CD14-positive monocyte (primary cell): Measurements from ENCODE around the gene CSH2. TPM values are rescaled to one million over a fixed set of nuclear protein-coding genes. Genes with fewer than 3 reads are reported as not detected.
A peak's percentile ranks its signal among the peaks of the same experiment; 100 is the strongest.

Experiments
- DNase-seq, 3 donors: peaks; one replicate each; pipeline ENCODE4 v3.0.0-alpha.2; 2011 to 2022
- H2AFZ ChIP-seq: 2 replicates; pipeline ENCODE4 v1.6.0; 2012; ENCODE audit warnings: mild to moderate bottlenecking, low read depth, low read length, inconsistent platforms; ENCODE audit not compliant: insufficient read depth, poor library complexity, severe bottlenecking
- H3K27ac ChIP-seq, 2 donors: 1 replicate in 1 of 2; 2 replicates in 1 of 2; pipeline ENCODE4 v1.5.1; 2012 to 2013; ENCODE audit warnings: low read length in 2 of 2, control low read depth in 1 of 2, inconsistent platforms in 1 of 2, low read depth in 1 of 2, mild to moderate bottlenecking in 1 of 2
- H3K27me3 ChIP-seq, 2 donors: one replicate each; pipeline versions ENCODE4 v1.6.0 to v1.6.1; 2011 to 2013; ENCODE audit warnings: low read length in 2 of 2; ENCODE audit not compliant: control insufficient read depth in 2 of 2, insufficient read depth in 2 of 2
- H3K36me3 ChIP-seq, 2 donors: replicated peaks in 1 of 2; 1 replicate in 1 of 2; 2 replicates in 1 of 2; pipeline versions ENCODE4 v1.5.1 to v1.6.1; 2012 to 2013; ENCODE audit warnings: low read length in 2 of 2, control low read depth in 1 of 2, inconsistent platforms in 1 of 2, mild to moderate bottlenecking in 1 of 2; ENCODE audit not compliant: insufficient read depth in 2 of 2, control insufficient read depth in 1 of 2
- H3K4me1 ChIP-seq, 2 donors: 1 replicate in 1 of 2; 2 replicates in 1 of 2; pipeline versions ENCODE4 v1.5.1 to v1.6.1; 2012 to 2013; ENCODE audit warnings: low read length in 2 of 2, control low read depth in 1 of 2, inconsistent platforms in 1 of 2, mild to moderate bottlenecking in 1 of 2, moderate library complexity in 1 of 2; ENCODE audit not compliant: insufficient read depth in 2 of 2, control insufficient read depth in 1 of 2
- H3K4me2 ChIP-seq: replicated peaks from 2 replicates; pipeline ENCODE3; 2012; ENCODE audit warnings: low read length, moderate library complexity, mild to moderate bottlenecking; ENCODE audit not compliant: poor library complexity, severe bottlenecking; ENCODE audit errors: extremely low read depth
- H3K4me3 ChIP-seq, 3 experiments: fragments of 200-600 bp in 1 of 3; sonication (generic) in 1 of 3; replicated peaks in 1 of 3; 1 replicate in 2 of 3; 2 replicates in 1 of 3; pipeline ENCODE4 v1.5.1; 2011 to 2013; ENCODE audit warnings: low read length in 3 of 3, mild to moderate bottlenecking in 3 of 3, control low read depth in 2 of 3, low read depth in 2 of 3, inconsistent platforms in 1 of 3, moderate library complexity in 1 of 3
- H3K79me2 ChIP-seq: 2 replicates; pipeline ENCODE4 v1.6.0; 2012; ENCODE audit warnings: mild to moderate bottlenecking, control low read depth, inconsistent platforms, low read length, moderate library complexity; ENCODE audit not compliant: insufficient read depth
- H3K9ac ChIP-seq: 2 replicates; pipeline ENCODE4 v1.6.0; 2017; ENCODE audit warnings: low read length, mild to moderate bottlenecking; ENCODE audit not compliant: insufficient read depth, poor library complexity, severe bottlenecking
- H3K9me3 ChIP-seq, 2 donors: replicated peaks in 1 of 2; 1 replicate in 1 of 2; 2 replicates in 1 of 2; pipeline versions ENCODE4 v1.5.1 to v1.6.1; 2012 to 2013; ENCODE audit warnings: low read length in 2 of 2, control low read depth in 1 of 2; ENCODE audit not compliant: control insufficient read depth in 1 of 2, insufficient read depth in 1 of 2
- H4K20me1 ChIP-seq: 2 replicates; pipeline ENCODE4 v1.6.0; 2012; ENCODE audit warnings: mild to moderate bottlenecking, low read length, control low read depth, moderate library complexity; ENCODE audit not compliant: insufficient read depth
- H3K27ac Mint-ChIP-seq, 7 donors: one replicate each; pipeline ENCODE4 v1.8.0; 2020; ENCODE audit warnings: mild to moderate bottlenecking in 7 of 7, mixed read lengths in 7 of 7, moderate library complexity in 6 of 7, inconsistent platforms in 2 of 7
- H3K27me3 Mint-ChIP-seq, 3 donors: one replicate each; pipeline ENCODE4 v1.8.0; 2021 to 2022; ENCODE audit warnings: low read depth in 3 of 3, mild to moderate bottlenecking in 3 of 3, mixed read lengths in 3 of 3, moderate library complexity in 3 of 3, inconsistent platforms in 1 of 3
- H3K36me3 Mint-ChIP-seq, 2 donors: one replicate each; pipeline ENCODE4 v1.8.0; 2020; ENCODE audit warnings: mixed read lengths in 2 of 2, inconsistent platforms in 1 of 2, mild to moderate bottlenecking in 1 of 2
- H3K4me1 Mint-ChIP-seq: one replicate; pipeline ENCODE4 v1.8.0; 2020; ENCODE audit warnings: mild to moderate bottlenecking, mixed read lengths
- H3K4me3 Mint-ChIP-seq, 2 donors: one replicate each; pipeline ENCODE4 v1.8.0; 2020; ENCODE audit warnings: mild to moderate bottlenecking in 2 of 2, mixed read lengths in 2 of 2, moderate library complexity in 1 of 2
- H3K9me3 Mint-ChIP-seq, 7 donors: one replicate each; pipeline ENCODE4 v1.8.0; 2020 to 2022; ENCODE audit warnings: mixed read lengths in 7 of 7, mild to moderate bottlenecking in 6 of 7, moderate library complexity in 6 of 7, inconsistent platforms in 2 of 7
- WGBS: methylation state at CpG from one replicate; pipeline ENCODE4 v1.1.5; 2013; ENCODE audit warnings: missing lambda C conversion rate; ENCODE audit not compliant: insufficient coverage; 5-methylcytosine and 5-hydroxymethylcytosine counted together
- intact Hi-C, 2 donors: fragments of 100-400 bp; cut with micrococcal nuclease; formaldehyde crosslinking; loops; one replicate each; pipeline versions ENCODE4 v1.15.0 to v1.15.1; 2023
- polyA plus RNA-seq, 3 donors: library from polyadenylated mRNA; depleted of rRNA in 1 of 3; unstranded in 2 of 3; stranded (reverse) in 1 of 3; fragments of 300-500 nt in 2 of 3; fragments of >200 nt in 1 of 3; fragmentation: Illumina TruSeq in 2 of 3; gene quantifications; 1 replicate in 2 of 3; 2 replicates in 1 of 3; pipeline ENCODE4 v1.2.3, GENCODE V29; 2012 to 2021
- TF ChIP-seq, protein P1 (sequence below): fragments of 200-600 bp; IDR thresholded peaks from one replicate; pipeline ENCODE4 v1.8.0; 2022; ENCODE audit warnings: antibody characterized with exemption, mild to moderate bottlenecking

Gene CSH2
- polyA plus RNA-seq, 3 donors, result not detected

DNA sequence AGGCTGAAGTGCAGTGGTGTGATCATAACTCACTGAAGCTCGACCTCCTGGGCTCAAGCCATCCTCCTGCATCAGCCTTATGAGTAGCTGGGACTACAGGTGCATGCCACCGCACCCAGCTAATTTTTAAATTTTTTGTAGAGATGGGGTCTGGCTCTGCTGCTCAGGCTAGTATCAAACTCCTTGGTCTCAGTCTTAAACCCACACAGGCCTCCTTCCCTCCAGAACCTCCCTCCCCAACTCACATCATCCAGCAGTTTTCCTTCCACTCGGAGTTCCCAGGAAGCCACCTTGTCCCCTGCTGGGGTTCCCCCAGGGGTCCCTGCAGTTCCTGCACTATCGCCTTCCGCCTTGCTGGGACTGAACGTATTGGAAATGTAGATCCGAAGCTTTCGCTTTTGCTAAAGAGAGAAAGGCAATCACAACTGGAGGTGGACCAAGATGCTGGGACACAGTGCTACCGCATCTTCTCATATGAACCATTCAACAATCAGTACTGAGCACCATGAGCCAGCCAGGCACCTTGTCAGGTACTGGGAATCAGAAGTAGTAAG, 38.2 kb downstream of the CSH2 start:
- H3K79me2 ChIP-seq, result peaks cover 65% of the 10 kb centered on the region
- Mint-ChIP-seq H3K9me3 (no peaks in the 10 kb centered on the region), H3K27me3 (peaks cover 0 to 1% (median 0%) of the 10 kb centered on the region in 3 donors), H3K4me3 (no peak overlapping the region), H3K27ac (peak overlapping the region in 6 of 7 donors; percentile 15 to 81 (median 62)), H3K36me3 (peaks cover 59 to 70% of the 10 kb centered on the region in 2 donors), H3K4me1 (peaks cover 35% of the 10 kb centered on the region)
- intact Hi-C loops, result no loop called here
- 88% methylated on average over 9 of the region's 9 CpGs for WGBS
- peaks cover 64 to 76% of the 10 kb centered on the region in 2 donors for H3K36me3 ChIP-seq
- H3K27me3 ChIP-seq, result no peaks in the 10 kb centered on the region
- H3K4me2 ChIP-seq, result no peak overlapping the region
- no peak overlapping the region for H2AFZ ChIP-seq
- no peaks in the 10 kb centered on the region for H3K9me3 ChIP-seq
- peaks cover 95% of the 10 kb centered on the region for H4K20me1 ChIP-seq
- peak overlapping the region in 1 of 2 donors; percentile 56 for H3K27ac ChIP-seq
- H3K4me3 ChIP-seq, result no peak overlapping the region
- DNase-seq, result no peak
- TF ChIP-seq, protein P1, sequence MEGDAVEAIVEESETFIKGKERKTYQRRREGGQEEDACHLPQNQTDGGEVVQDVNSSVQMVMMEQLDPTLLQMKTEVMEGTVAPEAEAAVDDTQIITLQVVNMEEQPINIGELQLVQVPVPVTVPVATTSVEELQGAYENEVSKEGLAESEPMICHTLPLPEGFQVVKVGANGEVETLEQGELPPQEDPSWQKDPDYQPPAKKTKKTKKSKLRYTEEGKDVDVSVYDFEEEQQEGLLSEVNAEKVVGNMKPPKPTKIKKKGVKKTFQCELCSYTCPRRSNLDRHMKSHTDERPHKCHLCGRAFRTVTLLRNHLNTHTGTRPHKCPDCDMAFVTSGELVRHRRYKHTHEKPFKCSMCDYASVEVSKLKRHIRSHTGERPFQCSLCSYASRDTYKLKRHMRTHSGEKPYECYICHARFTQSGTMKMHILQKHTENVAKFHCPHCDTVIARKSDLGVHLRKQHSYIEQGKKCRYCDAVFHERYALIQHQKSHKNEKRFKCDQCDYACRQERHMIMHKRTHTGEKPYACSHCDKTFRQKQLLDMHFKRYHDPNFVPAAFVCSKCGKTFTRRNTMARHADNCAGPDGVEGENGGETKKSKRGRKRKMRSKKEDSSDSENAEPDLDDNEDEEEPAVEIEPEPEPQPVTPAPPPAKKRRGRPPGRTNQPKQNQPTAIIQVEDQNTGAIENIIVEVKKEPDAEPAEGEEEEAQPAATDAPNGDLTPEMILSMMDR, result peak; percentile 13
- peaks cover 24 to 32% of the 10 kb centered on the region in 2 donors for H3K4me1 ChIP-seq
- no peak overlapping the region for H3K9ac ChIP-seq

DNA sequence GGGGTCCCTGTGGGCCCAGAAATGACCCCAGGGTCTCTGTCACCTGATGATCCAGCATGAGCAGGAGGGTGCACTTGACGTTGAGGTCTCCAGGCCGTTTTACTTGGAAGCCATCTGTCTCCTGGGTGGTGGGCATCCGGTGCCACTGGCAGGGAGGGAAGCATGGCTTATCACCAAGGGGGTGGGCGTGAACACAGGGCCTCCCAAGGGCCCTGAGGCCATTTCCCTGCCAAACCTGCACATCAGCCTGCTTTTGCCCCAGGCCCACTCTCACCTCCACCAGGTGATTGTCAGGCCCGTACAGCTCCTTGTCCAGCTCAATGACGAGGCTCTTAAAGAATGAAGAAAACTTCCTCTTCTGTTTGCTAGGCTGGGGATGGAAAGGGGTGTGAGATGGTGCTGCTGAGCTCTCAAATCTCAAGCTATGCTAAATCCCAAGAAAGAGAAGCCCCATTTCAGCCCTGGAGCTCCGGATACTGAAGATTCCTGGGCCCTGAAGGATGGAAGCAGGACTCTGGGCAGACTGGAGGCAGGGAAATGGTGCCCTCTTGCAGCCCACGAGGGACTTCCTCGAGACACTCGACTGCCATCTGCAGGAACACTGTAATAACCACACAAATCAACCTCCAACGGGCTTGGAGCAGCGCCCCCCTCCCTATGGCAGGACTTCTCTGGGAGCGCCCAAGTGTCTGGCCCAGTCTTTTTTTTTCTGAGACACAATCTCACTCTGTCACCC, 38.9 kb downstream of the CSH2 start:
- H3K36me3 ChIP-seq, result peaks cover 71 to 83% of the 10 kb centered on the region in 2 donors
- Mint-ChIP-seq H3K4me1 (peaks cover 34% of the 10 kb centered on the region), H3K36me3 (peaks cover 66 to 76% of the 10 kb centered on the region in 2 donors), H3K4me3 (no peak overlapping the region), H3K27ac (peak overlapping the region in 6 of 7 donors; percentile 40 to 88 (median 80)), H3K9me3 (no peaks in the 10 kb centered on the region), H3K27me3 (peaks cover 0 to 1% (median 0%) of the 10 kb centered on the region in 3 donors)
- no peak overlapping the region for H3K9ac ChIP-seq
- H2AFZ ChIP-seq, result peak overlapping the region; percentile 46
- H3K9me3 ChIP-seq, result no peaks in the 10 kb centered on the region
- peaks cover 65% of the 10 kb centered on the region for H3K79me2 ChIP-seq
- H3K4me1 ChIP-seq, result peaks cover 18 to 26% of the 10 kb centered on the region in 2 donors
- TF ChIP-seq, protein P1, result peak; percentile 77
- H4K20me1 ChIP-seq, result peaks cover 95% of the 10 kb centered on the region
- DNase-seq, result peak; percentile 44 to 73 (median 66)
- H3K4me3 ChIP-seq, result no peak overlapping the region
- WGBS, result 22% methylated on average over 11 of the region's 13 CpGs
- peak overlapping the region; percentile 11 to 56 for H3K27ac ChIP-seq
- intact Hi-C loops, result no loop called here
- H3K27me3 ChIP-seq, result no peaks in the 10 kb centered on the region
- no peak overlapping the region for H3K4me2 ChIP-seq
